GM23338 (cell line): Measurements from ENCODE around the gene RAB31.

Experiments used
- EZH2 ChIP-seq: fragments of 200-600 bp; sonication (generic); IDR thresholded peaks from one replicate; pipeline ENCODE4 v1.8.0; 2017; ENCODE audit warnings: antibody characterized with exemption, mild to moderate bottlenecking, low read depth; ENCODE audit not compliant: unreplicated experiment
- NANOG ChIP-seq: IDR thresholded peaks from 2 replicates; pipeline ENCODE4 v1.6.1; 2016; ENCODE audit warnings: antibody characterized with exemption, borderline replicate concordance
- TF ChIP-seq, protein P1 (sequence below), 2 experiments: fragments of 200-600 bp in 1 of 2; sonication (generic) in 1 of 2; conservative IDR thresholded peaks; 2 replicates each; pipeline versions ENCODE4 v1.5.1 to v1.6.1; 2016 to 2017; ENCODE audit warnings: antibody characterized with exemption in 2 of 2, low read depth in 2 of 2, mild to moderate bottlenecking in 2 of 2, moderate library complexity in 1 of 2
- TF ChIP-seq, protein P2 (sequence below): IDR thresholded peaks from one replicate; pipeline ENCODE4 v1.6.1; 2018; ENCODE audit warnings: antibody characterized with exemption; ENCODE audit not compliant: unreplicated experiment

DNA sequence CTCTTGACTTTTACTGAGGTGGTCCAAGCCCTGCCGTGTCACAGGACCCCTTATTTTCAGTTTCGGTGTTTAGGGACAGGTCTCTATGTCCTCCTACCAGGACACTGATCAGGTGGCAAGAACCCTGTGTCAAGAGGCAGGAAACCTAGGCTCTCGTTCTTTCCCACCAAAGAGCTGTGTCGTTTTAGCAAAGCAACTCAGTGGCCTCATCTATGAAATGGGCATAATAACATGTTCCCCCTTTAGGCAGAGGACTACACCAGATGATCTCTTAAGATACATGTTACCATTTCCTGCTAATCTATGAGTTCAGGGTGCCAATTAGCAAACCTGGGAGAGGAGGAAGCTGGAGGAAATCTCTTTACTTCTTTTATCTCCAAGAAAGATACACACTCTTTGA, 1.9 kb downstream of the RAB31 start:
- TF ChIP-seq, protein P1, sequence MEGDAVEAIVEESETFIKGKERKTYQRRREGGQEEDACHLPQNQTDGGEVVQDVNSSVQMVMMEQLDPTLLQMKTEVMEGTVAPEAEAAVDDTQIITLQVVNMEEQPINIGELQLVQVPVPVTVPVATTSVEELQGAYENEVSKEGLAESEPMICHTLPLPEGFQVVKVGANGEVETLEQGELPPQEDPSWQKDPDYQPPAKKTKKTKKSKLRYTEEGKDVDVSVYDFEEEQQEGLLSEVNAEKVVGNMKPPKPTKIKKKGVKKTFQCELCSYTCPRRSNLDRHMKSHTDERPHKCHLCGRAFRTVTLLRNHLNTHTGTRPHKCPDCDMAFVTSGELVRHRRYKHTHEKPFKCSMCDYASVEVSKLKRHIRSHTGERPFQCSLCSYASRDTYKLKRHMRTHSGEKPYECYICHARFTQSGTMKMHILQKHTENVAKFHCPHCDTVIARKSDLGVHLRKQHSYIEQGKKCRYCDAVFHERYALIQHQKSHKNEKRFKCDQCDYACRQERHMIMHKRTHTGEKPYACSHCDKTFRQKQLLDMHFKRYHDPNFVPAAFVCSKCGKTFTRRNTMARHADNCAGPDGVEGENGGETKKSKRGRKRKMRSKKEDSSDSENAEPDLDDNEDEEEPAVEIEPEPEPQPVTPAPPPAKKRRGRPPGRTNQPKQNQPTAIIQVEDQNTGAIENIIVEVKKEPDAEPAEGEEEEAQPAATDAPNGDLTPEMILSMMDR (conservative IDR thresholded peaks at IDR 0.05; ENCODE audit: low read depth in 2 of 2): no peak
- TF ChIP-seq NANOG: no peak
- no peak for TF ChIP-seq EZH2
- TF ChIP-seq, protein P2, sequence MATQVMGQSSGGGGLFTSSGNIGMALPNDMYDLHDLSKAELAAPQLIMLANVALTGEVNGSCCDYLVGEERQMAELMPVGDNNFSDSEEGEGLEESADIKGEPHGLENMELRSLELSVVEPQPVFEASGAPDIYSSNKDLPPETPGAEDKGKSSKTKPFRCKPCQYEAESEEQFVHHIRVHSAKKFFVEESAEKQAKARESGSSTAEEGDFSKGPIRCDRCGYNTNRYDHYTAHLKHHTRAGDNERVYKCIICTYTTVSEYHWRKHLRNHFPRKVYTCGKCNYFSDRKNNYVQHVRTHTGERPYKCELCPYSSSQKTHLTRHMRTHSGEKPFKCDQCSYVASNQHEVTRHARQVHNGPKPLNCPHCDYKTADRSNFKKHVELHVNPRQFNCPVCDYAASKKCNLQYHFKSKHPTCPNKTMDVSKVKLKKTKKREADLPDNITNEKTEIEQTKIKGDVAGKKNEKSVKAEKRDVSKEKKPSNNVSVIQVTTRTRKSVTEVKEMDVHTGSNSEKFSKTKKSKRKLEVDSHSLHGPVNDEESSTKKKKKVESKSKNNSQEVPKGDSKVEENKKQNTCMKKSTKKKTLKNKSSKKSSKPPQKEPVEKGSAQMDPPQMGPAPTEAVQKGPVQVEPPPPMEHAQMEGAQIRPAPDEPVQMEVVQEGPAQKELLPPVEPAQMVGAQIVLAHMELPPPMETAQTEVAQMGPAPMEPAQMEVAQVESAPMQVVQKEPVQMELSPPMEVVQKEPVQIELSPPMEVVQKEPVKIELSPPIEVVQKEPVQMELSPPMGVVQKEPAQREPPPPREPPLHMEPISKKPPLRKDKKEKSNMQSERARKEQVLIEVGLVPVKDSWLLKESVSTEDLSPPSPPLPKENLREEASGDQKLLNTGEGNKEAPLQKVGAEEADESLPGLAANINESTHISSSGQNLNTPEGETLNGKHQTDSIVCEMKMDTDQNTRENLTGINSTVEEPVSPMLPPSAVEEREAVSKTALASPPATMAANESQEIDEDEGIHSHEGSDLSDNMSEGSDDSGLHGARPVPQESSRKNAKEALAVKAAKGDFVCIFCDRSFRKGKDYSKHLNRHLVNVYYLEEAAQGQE: no peak
